Karpas-422 (cell line): ENCODE results near the gene INPP5F. TPM values are rescaled to one million over a fixed set of nuclear protein-coding genes. Genes with fewer than 3 reads are reported as not detected.

Source experiments
- DNase-seq: peaks from one replicate; pipeline ENCODE4 v3.0.0-alpha.2; 2015
- H2AFZ ChIP-seq: fragments of 200-600 bp; sonication (generic); 2 replicates; pipeline ENCODE4 v1.6.1; 2014; ENCODE audit warnings: antibody characterized with exemption, low read length, mixed read lengths
- H3K27ac ChIP-seq: fragments of 200-600 bp; sonication (generic); 2 replicates; pipeline ENCODE4 v1.5.1; 2014; ENCODE audit warnings: mild to moderate bottlenecking, low read length, moderate library complexity
- H3K27me3 ChIP-seq: fragments of 200-600 bp; sonication (generic); 2 replicates; pipeline ENCODE4 v1.6.1; 2014; ENCODE audit warnings: low read length, mixed read lengths
- H3K36me3 ChIP-seq: fragments of 200-600 bp; sonication (generic); 2 replicates; pipeline ENCODE4 v1.6.1; 2014; ENCODE audit warnings: low read length, mixed read lengths; ENCODE audit not compliant: insufficient read depth
- H3K4me1 ChIP-seq: fragments of 200-600 bp; sonication (generic); 2 replicates; pipeline ENCODE4 v1.6.1; 2014; ENCODE audit warnings: mild to moderate bottlenecking, low read length, mixed read lengths
- H3K4me2 ChIP-seq: fragments of 200-600 bp; sonication (generic); 2 replicates; pipeline ENCODE4 v1.6.1; 2014; ENCODE audit warnings: low read length, low read depth, mild to moderate bottlenecking; ENCODE audit not compliant: poor library complexity, severe bottlenecking
- H3K4me3 ChIP-seq: fragments of 200-600 bp; sonication (generic); 2 replicates; pipeline ENCODE4 v1.5.1; 2014; ENCODE audit warnings: mild to moderate bottlenecking, antibody characterized with exemption, low read length, mixed read lengths
- H3K79me2 ChIP-seq: fragments of 200-600 bp; sonication (generic); 2 replicates; pipeline ENCODE4 v1.6.1; 2014; ENCODE audit warnings: mild to moderate bottlenecking, low read length, mixed read lengths
- H3K9ac ChIP-seq: fragments of 200-600 bp; sonication (generic); 2 replicates; pipeline ENCODE4 v1.6.0; 2014; ENCODE audit warnings: low read length
- H3K9me2 ChIP-seq: fragments of 200-600 bp; sonication (generic), shearing (Covaris generic); replicated peaks from 2 replicates; pipeline ENCODE4 v1.6.0; 2014; ENCODE audit warnings: mild to moderate bottlenecking, low read length, moderate library complexity; ENCODE audit not compliant: insufficient read depth
- H3K9me3 ChIP-seq: fragments of 300-700, 200-600 bp; sonication (generic); 2 replicates; pipeline ENCODE4 v1.6.1; 2014; ENCODE audit warnings: low read length, mixed read lengths
- H4K20me1 ChIP-seq: fragments of 200-600 bp; sonication (generic); 2 replicates; pipeline ENCODE4 v1.6.1; 2014; ENCODE audit warnings: mild to moderate bottlenecking, antibody characterized with exemption, low read length, low read depth; ENCODE audit not compliant: insufficient read depth
- total RNA-seq: library from RNA; depleted of rRNA; stranded (reverse); fragments of >200 nt; shearing (Covaris generic); gene quantifications from 2 replicates; pipeline ENCODE4 v1.2.3, GENCODE V29; 2014; ENCODE audit warnings: low replicate concordance

The INPP5F gene
- total RNA-seq, 1 experiment from 2014 or later = 5.6 TPM

DNA sequence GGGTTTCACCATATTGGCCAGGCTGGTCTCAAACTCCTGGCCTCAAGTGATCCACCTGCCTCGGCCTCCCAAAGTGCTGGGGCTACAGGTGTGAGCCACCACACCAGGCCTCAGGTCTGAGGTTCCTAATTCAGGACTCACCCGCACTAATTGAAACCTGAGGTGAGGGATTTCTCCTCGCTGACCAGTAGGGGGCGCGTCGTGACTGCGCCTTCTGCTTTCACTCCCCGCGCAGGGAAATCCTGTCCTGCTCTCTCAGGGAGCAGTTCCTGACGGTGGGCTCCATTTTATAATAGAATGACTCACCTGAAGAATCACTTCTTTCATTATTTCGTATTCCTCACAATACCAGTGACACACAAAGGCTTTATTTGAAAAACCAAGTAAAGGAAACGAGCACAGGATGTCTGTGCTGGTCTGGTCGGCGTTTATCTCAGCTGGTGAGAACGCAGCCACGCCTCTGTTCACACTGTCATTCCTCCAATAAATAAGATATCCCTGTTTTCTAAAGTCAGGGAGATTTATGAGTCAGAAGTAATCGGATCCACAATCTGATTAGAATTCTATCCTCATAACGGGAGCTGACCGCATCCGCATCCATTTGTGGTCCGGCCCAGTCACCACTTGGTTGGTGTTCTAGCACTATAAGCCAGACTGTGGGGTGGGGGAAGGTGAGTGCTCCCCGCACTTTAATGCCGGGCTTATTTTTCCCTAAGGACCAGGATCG is 39.2 kb upstream of the INPP5F start:
- Histone ChIP-seq H3K27ac (no peak overlapping the region), H3K4me2 (no peak overlapping the region), H3K4me1 (peaks cover 7% of the 10 kb centered on the region), H3K9me3 (no peaks in the 10 kb centered on the region), H4K20me1 (no peaks in the 10 kb centered on the region), H3K79me2 (no peaks in the 10 kb centered on the region), H2AFZ (no peak overlapping the region), H3K9me2 (no peaks in the 10 kb centered on the region), H3K36me3 (no peaks in the 10 kb centered on the region), H3K9ac (no peak overlapping the region), H3K27me3 (no peaks in the 10 kb centered on the region), H3K4me3 (no peak overlapping the region)
- peak; percentile 86 for DNase-seq

DNA sequence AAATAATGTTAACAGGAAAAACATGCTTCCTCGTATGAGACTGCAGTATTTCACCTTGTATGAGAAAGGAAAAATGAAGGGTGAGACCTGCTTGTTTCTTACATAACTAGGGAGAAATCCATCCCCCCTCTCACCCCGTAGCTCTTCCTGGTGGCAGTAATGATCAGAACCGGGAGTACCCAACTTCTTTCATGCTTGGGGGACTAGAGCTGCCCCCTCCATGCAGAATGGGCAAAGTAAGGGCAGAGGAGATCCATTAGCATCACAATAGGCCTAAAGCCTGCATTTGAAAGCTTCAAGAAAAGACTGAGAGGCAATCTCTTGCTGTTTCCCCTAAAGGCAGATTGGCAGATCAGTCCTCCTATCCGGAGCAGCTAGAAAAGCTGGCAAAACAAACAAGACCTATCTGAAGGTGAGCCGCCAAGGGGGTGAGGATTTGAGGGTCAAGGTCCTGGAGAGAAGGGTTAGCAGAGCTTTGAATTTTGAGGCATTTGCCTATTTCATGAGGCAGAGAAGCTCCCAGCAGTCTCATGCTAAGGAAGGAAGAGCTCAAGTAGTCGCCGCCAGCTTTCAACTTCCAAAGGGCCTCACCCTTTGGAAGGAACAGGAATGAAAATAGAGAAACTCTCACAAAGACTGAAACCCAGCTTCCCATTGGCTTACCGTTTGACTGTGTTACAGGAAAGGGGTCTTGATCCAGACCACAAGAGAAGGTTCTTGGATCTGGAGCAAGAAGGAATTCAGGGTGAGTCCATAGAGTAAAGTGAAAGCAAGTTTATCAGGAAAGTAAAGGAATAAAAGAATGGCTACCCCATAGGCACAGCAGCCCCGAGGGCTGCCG is 38.4 kb upstream of the INPP5F start:
- no peaks in the 10 kb centered on the region for H3K27me3 ChIP-seq
- H4K20me1 ChIP-seq = no peaks in the 10 kb centered on the region
- no peaks in the 10 kb centered on the region for H3K36me3 ChIP-seq
- H3K79me2 ChIP-seq = no peaks in the 10 kb centered on the region
- H3K4me1 ChIP-seq = peaks cover 7% of the 10 kb centered on the region
- no peak overlapping the region for H3K27ac ChIP-seq
- no peak overlapping the region for H3K4me2 ChIP-seq
- no peaks in the 10 kb centered on the region for H3K9me3 ChIP-seq
- no peaks in the 10 kb centered on the region for H3K9me2 ChIP-seq
- H3K9ac ChIP-seq = no peak overlapping the region
- no peak overlapping the region for H3K4me3 ChIP-seq
- DNase-seq = no peak
- H2AFZ ChIP-seq = no peak overlapping the region

DNA sequence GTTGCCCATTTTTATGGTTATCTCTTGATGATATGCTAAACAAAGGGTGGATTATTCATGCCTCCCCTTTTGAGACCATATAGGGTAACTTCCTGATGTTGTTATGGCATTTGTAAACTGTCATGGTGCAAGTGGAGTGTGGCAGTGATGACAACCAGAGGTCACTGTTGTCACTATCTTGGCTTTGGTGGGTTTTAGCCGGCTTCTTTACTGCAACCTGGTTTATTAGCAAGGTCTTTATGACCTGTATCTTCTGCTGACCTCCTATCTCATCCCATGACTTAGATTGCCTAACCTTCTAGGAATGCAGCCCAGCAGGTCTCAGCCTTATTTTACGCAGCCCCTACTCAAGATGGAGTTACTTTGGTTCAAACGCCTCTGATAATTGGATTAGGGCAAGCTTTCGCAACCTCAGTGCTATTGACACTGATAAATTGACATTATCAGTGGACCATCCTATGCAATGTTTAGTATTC is 37.8 kb upstream of the INPP5F start:
- H2AFZ ChIP-seq = no peak overlapping the region
- H3K4me2 ChIP-seq = no peak overlapping the region
- H3K4me1 ChIP-seq = peaks cover 7% of the 10 kb centered on the region
- H3K27ac ChIP-seq = no peak overlapping the region
- no peaks in the 10 kb centered on the region for H4K20me1 ChIP-seq
- H3K4me3 ChIP-seq = no peak overlapping the region
- no peaks in the 10 kb centered on the region for H3K9me2 ChIP-seq
- no peaks in the 10 kb centered on the region for H3K36me3 ChIP-seq
- H3K9ac ChIP-seq = no peak overlapping the region
- H3K79me2 ChIP-seq = no peaks in the 10 kb centered on the region
- no peak for DNase-seq
- no peaks in the 10 kb centered on the region for H3K27me3 ChIP-seq
- no peaks in the 10 kb centered on the region for H3K9me3 ChIP-seq

DNA sequence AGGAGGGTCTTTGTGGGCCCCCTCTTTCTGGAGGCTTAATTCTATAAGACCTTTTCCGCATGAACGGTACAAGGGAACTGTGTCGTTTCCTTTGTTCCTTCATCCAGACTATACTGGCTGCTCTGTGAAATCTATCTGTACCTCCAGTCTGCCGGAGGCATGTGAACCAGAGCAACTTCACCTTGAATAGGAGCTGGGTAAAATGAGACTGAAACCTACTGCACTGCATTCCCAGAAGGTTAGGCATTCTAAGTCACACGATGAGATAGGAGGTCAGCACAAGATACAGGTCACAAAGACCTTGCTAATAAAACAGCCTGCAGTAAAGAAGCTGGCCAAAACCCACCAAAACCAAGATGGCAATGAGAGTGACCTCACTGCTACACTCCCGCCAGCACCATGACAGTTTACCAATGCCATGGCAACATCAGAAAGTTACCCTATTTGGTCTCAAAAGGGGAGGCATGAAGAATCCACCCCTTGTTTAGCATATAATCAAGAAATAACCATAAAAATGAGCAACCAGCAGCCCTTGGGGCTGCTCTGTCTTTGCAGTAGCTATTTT is 36.8 kb upstream of the INPP5F start:
- no peak overlapping the region for H3K27ac ChIP-seq
- no peak overlapping the region for H3K4me2 ChIP-seq
- peaks cover 2% of the 10 kb centered on the region; the same call in 1 of the 2 replicates for H3K4me1 ChIP-seq
- DNase-seq = no peak
- no peaks in the 10 kb centered on the region for H3K36me3 ChIP-seq
- no peak overlapping the region for H2AFZ ChIP-seq
- no peaks in the 10 kb centered on the region for H4K20me1 ChIP-seq
- no peak overlapping the region for H3K4me3 ChIP-seq
- H3K9ac ChIP-seq = no peak overlapping the region
- no peaks in the 10 kb centered on the region for H3K9me3 ChIP-seq
- no peaks in the 10 kb centered on the region for H3K9me2 ChIP-seq
- H3K27me3 ChIP-seq = no peaks in the 10 kb centered on the region
- H3K79me2 ChIP-seq = no peaks in the 10 kb centered on the region

DNA sequence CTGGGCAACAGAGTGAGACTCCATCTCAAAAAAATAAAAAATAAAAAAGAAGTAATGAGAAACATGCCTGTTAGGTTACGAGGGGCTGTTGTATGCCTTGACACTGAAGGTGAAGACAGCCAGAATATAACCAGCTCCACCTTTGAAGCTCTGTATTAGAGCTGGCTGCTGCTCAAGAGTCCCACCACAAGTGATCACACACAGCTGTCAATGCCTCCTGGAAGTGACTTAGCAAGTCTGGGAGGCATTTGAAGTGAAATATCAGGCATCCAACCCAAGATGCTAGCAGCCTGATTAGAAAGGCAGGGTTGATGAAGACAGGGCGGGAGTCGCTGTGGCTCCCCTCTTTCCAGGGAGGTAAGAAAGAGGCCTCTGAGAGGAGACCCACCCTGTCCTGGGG is 34.1 kb upstream of the INPP5F start:
- Histone ChIP-seq H3K9me3 (no peaks in the 10 kb centered on the region), H3K27me3 (no peaks in the 10 kb centered on the region), H3K4me2 (no peak overlapping the region), H2AFZ (no peak overlapping the region), H3K9me2 (no peaks in the 10 kb centered on the region), H3K79me2 (no peaks in the 10 kb centered on the region), H3K4me1 (no peaks in the 10 kb centered on the region), H3K36me3 (no peaks in the 10 kb centered on the region), H3K9ac (no peak overlapping the region), H3K27ac (no peak overlapping the region), H4K20me1 (no peaks in the 10 kb centered on the region), H3K4me3 (no peak overlapping the region)
- DNase-seq = no peak

DNA sequence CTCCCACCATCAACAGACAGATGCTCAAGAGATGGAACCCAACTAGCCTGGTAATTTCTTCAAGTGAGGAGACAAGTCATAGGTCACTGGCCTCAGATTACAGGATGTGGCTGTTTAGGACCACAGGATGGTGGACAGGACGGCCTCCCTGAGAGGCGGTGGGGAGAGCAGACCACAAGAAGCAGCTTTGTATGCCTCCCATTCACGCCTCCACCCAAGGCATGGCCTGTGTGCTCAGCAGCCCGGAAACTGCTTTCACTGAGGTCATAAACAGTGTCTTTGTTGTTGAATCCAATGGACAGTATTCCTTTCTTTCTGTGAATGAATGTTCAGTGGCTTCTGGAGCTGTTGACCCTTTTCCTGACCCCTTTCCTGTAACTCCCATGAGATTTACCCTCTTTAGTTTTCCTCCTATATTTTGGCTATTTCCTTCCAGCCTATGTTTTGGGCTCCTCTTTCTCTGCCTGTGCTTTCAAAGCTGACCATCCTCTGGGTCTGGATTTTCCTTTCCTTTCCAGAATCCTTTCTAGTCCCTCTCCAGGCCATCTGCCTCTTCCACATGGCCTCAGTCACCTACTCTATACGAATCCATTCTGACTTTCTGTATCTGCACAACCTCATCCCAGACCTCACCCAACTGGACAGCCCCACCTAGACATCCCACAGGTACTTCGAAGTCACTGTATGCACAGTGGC is 32.4 kb upstream of the INPP5F start:
- H2AFZ ChIP-seq = no peak overlapping the region

DNA sequence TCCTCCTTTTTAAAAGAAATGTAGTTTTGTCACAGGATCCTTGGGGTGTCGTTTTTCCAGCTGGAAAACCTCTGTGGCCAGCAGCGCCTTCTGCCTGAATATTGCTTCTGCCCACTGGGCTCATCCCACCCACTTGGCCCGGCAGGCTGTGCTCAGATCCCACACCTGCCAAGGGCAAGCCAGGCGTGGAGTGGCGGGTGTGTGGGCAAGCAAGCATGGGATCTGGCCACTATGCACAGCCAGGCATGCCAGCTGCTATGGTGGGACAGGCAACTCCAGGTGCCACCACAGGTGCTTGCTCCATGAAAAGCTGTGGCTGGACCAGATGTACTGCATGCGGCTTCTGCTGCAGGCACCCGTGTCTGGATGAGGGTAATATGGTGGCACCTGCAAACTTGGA is 31.2 kb upstream of the INPP5F start:
- H3K9me2 ChIP-seq = no peaks in the 10 kb centered on the region
- no peaks in the 10 kb centered on the region for H4K20me1 ChIP-seq
- no peaks in the 10 kb centered on the region for H3K27me3 ChIP-seq
- DNase-seq = no peak
- H3K4me2 ChIP-seq = no peak overlapping the region
- H3K79me2 ChIP-seq = no peaks in the 10 kb centered on the region
- H3K4me3 ChIP-seq = no peak overlapping the region
- no peak overlapping the region for H3K27ac ChIP-seq
- no peak overlapping the region for H2AFZ ChIP-seq
- no peaks in the 10 kb centered on the region for H3K4me1 ChIP-seq
- no peak overlapping the region for H3K9ac ChIP-seq
- no peaks in the 10 kb centered on the region for H3K36me3 ChIP-seq
- no peaks in the 10 kb centered on the region for H3K9me3 ChIP-seq

More for the DNA sequence above, 32.4 kb upstream of the INPP5F start:
- Histone ChIP-seq H3K4me3 (no peak overlapping the region), H3K27ac (no peak overlapping the region), H3K9me2 (no peaks in the 10 kb centered on the region), H3K4me2 (no peak overlapping the region), H4K20me1 (no peaks in the 10 kb centered on the region), H3K27me3 (no peaks in the 10 kb centered on the region), H3K36me3 (no peaks in the 10 kb centered on the region), H3K4me1 (no peaks in the 10 kb centered on the region), H3K79me2 (no peaks in the 10 kb centered on the region), H3K9me3 (no peaks in the 10 kb centered on the region), H3K9ac (no peak overlapping the region)
- no peak for DNase-seq
